Thyroid gland (tissue), 4 donors: ENCODE data around the gene RANBP17. TPM values are rescaled to one million over a fixed set of nuclear protein-coding genes. Genes with fewer than 3 reads are reported as not detected.
A peak's percentile ranks its signal among the peaks of the same experiment; 100 is the strongest.

ENCODE experiments used
- DNase-seq, 2 donors: peaks; one replicate each; pipeline ENCODE4 v3.0.0-alpha.2; 2019
- H3K27ac ChIP-seq, 3 donors: fragments of 200-600 bp; sonication (generic); 1 replicate in 2 of 3; 2 replicates in 1 of 3; pipeline ENCODE4 v1.5.1; 2016 to 2019; ENCODE audit warnings: mild to moderate bottlenecking in 1 of 3, moderate library complexity in 1 of 3
- H3K27me3 ChIP-seq: fragments of 200-600 bp; sonication (generic); one replicate; pipeline ENCODE4 v1.5.1; 2019
- H3K36me3 ChIP-seq, 2 donors: fragments of 200-600 bp; sonication (generic); one replicate each; pipeline ENCODE4 v1.5.1; 2016 to 2019
- H3K4me1 ChIP-seq, 2 donors: fragments of 200-600 bp; sonication (generic); one replicate each; pipeline ENCODE4 v1.5.1; 2017 to 2019
- H3K4me3 ChIP-seq, 3 donors: fragments of 200-600 bp; sonication (generic); replicated peaks in 1 of 3; 1 replicate in 2 of 3; 2 replicates in 1 of 3; pipeline ENCODE4 v1.5.1; 2016; ENCODE audit warnings: mild to moderate bottlenecking in 1 of 3
- H3K9me3 ChIP-seq: fragments of 200-600 bp; sonication (generic); one replicate; pipeline ENCODE4 v1.5.1; 2017
- CTCF ChIP-seq, 6 experiments: fragments of 200-600 bp in 3 of 6; fragments of 450-650 bp in 3 of 6; sonication (generic) in 3 of 6; IDR thresholded peaks; one replicate each; pipeline ENCODE4 v1.5.1; 2016 to 2019; ENCODE audit warnings: antibody characterized with exemption in 6 of 6, mild to moderate bottlenecking in 2 of 6, inconsistent platforms in 1 of 6, moderate library complexity in 1 of 6
- POLR2A ChIP-seq, 2 donors: fragments of 450-650 bp; IDR thresholded peaks; one replicate each; pipeline ENCODE4 v1.6.1; 2017; ENCODE audit warnings: antibody characterized with exemption in 2 of 2, mild to moderate bottlenecking in 2 of 2, moderate library complexity in 1 of 2
- WGBS, 2 donors: methylation state at CpG; one replicate each; pipeline ENCODE4 v1.1.5; 2017; 5-methylcytosine and 5-hydroxymethylcytosine counted together
- intact Hi-C: fragments of 100-400 bp; cut with DNase I; formaldehyde crosslinking; loops from one replicate; pipeline ENCODE4 v1.15.1; 2023
- total RNA-seq, 4 donors: library from RNA; depleted of rRNA; stranded (reverse); fragments of >200 nt; gene quantifications; one replicate each; pipeline ENCODE4 v1.2.3, GENCODE V29; 2016

RANBP17 gene
- total RNA-seq, 4 donors from 2014 or later: 20.2 to 35.0 (median 26.7) TPM

- peaks cover 24 to 38% of the 10 kb centered on the region in 2 donors for H3K4me1 ChIP-seq
- no peak within 1 kb of the TSS for H3K27ac ChIP-seq
- WGBS, 2 donors: 7 to 9% methylated on average over 46 of the region's 73 CpGs
- peaks cover 62% of the 10 kb centered on the region for H3K27me3 ChIP-seq
- H3K36me3 ChIP-seq: no peaks in the 10 kb centered on the region
- H3K4me3 ChIP-seq: no peak within 1 kb of the TSS
- TF ChIP-seq POLR2A (IDR thresholded peaks at IDR 0.05) (no peak), CTCF (IDR thresholded peaks at IDR 0.05) (no peak)
- intact Hi-C loops: no loop called here
- no peak for DNase-seq
- H3K9me3 ChIP-seq: no peaks in the 10 kb centered on the region
Observed at GRCh38 chr5:171308453-171309275, 446.8 kb downstream of the RANBP17 start, which contains the start of gene TLX3. TLX3 (plus strand) TSS chr5:171309248; CDS start chr5:171309366, 118 bp downstream.

- H3K27me3 ChIP-seq: peaks cover 65% of the 10 kb centered on the region
- no peak overlapping the region for H3K4me3 ChIP-seq
- 3 to 6% methylated on average over 37 to 46 of the region's 106 CpGs for WGBS, 2 donors
- intact Hi-C loops: no loop called here
- TF ChIP-seq POLR2A (IDR thresholded peaks at IDR 0.05): no peak
- TF ChIP-seq CTCF (IDR thresholded peaks at IDR 0.05): no peak
- DNase-seq: no peak
- no peaks in the 10 kb centered on the region for H3K9me3 ChIP-seq
- no peak overlapping the region for H3K27ac ChIP-seq
- no peaks in the 10 kb centered on the region for H3K36me3 ChIP-seq
- H3K4me1 ChIP-seq: peaks cover 24 to 38% of the 10 kb centered on the region in 2 donors
Observed at GRCh38 chr5:171309276-171310211, 447.7 kb downstream of the RANBP17 start.

GRCh38 chr5:171310212-171310818 lies 448.5 kb downstream of the RANBP17 start:
- no peak for TF ChIP-seq POLR2A (IDR thresholded peaks at IDR 0.05)
- peak in 1 of 6 experiments; percentile 7 for TF ChIP-seq CTCF (IDR thresholded peaks at IDR 0.05)
- H3K36me3 ChIP-seq: no peaks in the 10 kb centered on the region
- WGBS, 2 donors: 4% methylated on average over 23 to 40 of the region's 41 CpGs
- H3K4me1 ChIP-seq: peaks cover 32 to 46% of the 10 kb centered on the region in 2 donors
- no peak for DNase-seq
- no peaks in the 10 kb centered on the region for H3K9me3 ChIP-seq
- H3K27me3 ChIP-seq: peaks cover 66% of the 10 kb centered on the region
- no peak overlapping the region for H3K4me3 ChIP-seq
- no peak overlapping the region for H3K27ac ChIP-seq
- intact Hi-C loops: no loop called here

GRCh38 chr5:171310819-171311321 lies 449.1 kb downstream of the RANBP17 start:
- TF ChIP-seq CTCF (IDR thresholded peaks at IDR 0.05) (no peak), POLR2A (IDR thresholded peaks at IDR 0.05) (no peak)
- Histone ChIP-seq H3K36me3 (no peaks in the 10 kb centered on the region), H3K9me3 (no peaks in the 10 kb centered on the region), H3K27ac (no peak overlapping the region), H3K4me1 (peaks cover 33 to 51% of the 10 kb centered on the region in 2 donors), H3K27me3 (peaks cover 72% of the 10 kb centered on the region), H3K4me3 (no peak overlapping the region)
- DNase-seq: no peak
- intact Hi-C loops: no loop called here
- WGBS, 2 donors: 2% methylated on average over 31 to 36 of the region's 41 CpGs
